HG02571 (cell line): ENCODE data around the gene GNAS-AS1.
"Not testable (repeated sequence)": the region's sequence is repeated elsewhere in the genome, so short reads cannot be mapped to it uniquely, and the experiment has no call there.

Experiments
- ATAC-seq: cut with Tn5 transposase; IDR thresholded peaks from one replicate; pipeline ENCODE4 v1.9.1; 2021; ENCODE audit warnings: mild to moderate bottlenecking, moderate library complexity; ENCODE audit not compliant: unreplicated experiment

Gene GNAS-AS1

GRCh38 chr20:58837717-58838116 is 13.0 kb downstream of the GNAS-AS1 start:
- no peak for ATAC-seq

DNA sequence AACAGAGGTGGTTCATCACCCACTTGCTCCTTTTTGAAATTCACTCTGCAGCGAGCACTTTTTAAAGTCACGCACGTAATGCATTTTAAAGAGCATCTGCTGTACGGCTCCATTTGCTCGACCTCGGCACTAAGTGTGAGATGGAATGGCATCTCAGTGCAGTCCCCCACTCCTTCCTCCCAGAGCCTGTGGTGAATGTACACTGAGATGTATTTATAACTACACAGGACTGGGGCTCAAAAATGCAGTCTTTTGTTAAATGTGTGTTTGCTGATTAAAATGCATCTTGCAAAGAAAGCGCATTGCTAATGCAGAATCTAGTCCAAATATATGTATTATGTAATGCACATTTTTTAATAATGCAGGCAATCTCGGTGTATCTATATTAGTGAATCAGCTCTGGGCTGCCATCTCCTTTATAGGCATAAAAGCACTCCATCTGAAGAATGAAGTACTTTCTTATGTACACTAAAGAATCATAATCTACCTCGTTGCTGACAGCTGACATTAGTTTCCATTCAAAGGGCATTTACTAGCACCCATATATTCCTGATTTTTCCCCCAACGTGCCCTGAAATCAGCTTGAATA is 14.0 kb downstream of the GNAS-AS1 start:
- ATAC-seq, result no peak

- no peak for ATAC-seq
Measured at GRCh38 chr20:58835231-58835630, 15.5 kb downstream of the GNAS-AS1 start.

DNA sequence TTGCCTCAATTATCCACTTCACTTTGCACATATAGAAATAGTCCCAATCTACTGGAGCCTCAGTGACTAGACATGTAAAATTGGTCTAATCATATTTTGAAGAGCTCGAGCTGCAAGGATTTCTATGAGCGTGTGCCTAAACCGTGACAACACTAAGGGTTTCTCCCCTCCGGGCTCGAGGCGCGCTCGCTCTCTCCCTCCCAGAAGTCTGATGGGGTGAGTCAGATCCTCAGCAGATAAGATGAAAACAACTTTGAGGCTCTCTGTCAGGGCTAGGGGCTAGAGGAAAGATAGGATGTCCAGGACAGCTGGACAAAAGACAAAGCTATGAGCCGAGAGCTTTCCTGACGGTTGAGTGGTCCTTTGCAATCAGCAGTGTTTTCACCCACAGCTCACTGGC is 16.8 kb downstream of the GNAS-AS1 start:
- no peak for ATAC-seq

GRCh38 chr20:58832457-58832856 is 18.2 kb downstream of the GNAS-AS1 start:
- ATAC-seq, result no peak

DNA sequence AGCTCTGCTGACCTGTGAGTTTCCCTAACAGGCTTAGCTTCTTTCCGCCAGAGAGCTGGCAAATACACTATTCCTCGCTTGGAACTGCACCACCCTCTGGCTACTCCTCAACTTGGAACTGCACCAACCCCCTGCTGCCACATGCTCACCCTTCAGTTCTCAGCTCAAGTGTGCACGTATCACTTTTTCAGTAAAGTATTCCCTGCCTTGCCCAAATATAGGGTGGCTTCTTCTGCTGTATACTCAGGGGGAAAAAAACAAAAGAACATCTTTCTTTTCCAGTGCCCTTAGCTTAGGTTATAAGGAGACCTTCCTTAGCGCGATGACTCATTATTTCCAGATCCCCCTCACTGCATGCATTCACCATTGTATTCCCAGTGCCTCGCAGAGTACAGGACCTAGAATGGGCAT is 21.2 kb downstream of the GNAS-AS1 start:
- ATAC-seq, result no peak

- ATAC-seq, result not testable (repeated sequence)
Measured at GRCh38 chr20:58828804-58829203, 21.9 kb downstream of the GNAS-AS1 start.

DNA sequence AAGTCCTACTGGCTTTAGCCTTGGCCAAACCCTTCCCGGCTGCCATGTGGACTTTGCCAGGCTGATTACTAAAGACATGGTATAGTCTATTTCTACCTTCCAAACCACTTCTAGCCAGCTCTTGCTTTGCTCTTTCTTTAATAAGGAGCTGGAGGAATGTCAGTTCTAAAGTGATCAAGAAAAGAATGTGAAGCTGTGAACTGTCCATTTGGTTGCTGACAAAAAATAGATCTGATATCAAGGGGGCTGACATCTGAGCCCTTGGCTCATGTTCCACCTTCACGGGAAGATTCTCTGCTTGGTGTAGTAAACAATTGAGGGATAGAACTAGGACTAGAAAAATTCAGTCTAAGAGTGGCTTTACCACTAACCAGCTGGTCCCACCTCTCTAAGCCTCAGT is 22.6 kb downstream of the GNAS-AS1 start:
- ATAC-seq, result no peak

DNA sequence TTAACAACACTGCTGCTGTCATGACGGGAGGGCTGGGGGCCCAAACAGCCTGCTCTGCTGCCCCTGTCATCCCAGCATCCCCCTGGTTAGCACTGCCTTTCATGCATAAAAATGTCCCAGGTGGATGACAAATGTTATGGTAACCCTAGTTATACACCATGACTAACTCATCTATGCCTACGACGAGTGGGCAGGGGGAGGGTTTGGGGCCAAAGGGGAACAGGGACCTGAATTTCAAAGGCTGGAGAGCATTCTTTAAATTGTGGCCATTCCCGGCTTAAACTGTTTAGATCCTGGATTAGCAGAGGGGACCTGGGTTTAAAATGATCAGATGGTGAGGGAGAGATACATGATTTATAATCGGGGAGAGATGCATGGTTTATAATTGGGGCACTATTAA is 24.4 kb downstream of the GNAS-AS1 start:
- no peak for ATAC-seq

GRCh38 chr20:58825450-58825849 is 25.3 kb downstream of the GNAS-AS1 start:
- ATAC-seq, result no peak

DNA sequence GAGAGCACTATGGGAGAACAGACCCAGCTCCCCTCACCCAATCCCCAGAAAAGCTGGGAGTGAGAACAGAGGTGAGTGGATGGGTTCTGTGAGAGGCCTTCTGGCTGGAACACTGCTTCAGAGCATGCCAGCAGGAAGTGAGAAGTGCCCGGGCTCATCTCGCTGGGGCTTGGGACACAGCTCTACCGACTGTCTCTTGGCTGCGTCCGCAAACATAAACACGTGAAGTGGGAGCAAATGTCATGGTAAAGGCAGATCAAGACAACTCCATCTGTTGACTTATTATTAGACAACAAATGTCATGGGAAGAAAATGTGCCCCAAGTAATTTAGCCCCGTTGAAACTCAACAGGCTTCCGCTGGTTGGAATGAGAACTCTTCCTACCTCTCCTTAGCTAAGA is 25.9 kb downstream of the GNAS-AS1 start:
- no peak for ATAC-seq

- ATAC-seq, result no peak
Measured at GRCh38 chr20:58822748-58823730, 27.7 kb downstream of the GNAS-AS1 start.

DNA sequence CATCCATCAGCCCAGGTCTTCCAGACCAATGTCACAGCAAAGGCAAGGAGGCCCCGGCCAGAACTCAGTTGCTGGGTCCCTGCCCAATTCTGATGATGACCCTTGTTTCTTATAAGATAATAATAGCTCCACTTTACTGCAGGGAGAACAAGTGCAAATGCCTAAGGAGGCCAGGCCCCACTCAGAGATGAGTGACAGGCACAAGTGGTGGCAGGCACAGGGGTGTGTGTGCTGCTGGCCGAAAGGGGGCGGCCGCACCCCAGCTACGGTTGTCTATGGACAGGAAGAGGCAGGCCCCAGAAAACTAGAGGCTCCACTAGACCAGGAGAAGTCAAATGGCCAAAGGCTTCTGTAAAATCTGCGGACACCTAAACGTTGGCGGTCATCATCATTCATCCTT is 28.6 kb downstream of the GNAS-AS1 start:
- ATAC-seq, result no peak

DNA sequence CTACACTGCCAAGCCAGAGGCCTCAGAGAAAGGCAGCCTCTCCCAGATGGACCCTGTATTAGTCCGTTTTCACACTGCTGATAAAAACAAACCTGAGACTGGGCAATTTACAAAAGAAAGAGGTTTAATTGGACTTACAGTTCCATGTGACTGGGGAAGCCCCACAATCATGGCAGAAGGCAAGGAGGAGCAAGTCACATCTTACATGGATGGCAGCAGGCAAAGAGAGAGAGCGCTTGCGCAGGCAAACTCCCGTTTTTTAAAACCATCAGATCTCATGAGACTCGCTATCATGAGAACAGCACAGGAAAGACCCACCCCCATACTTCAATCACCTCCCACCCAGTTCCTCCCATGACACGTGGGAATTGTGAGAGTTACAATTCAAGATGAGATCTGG is 30.2 kb downstream of the GNAS-AS1 start:
- ATAC-seq, result not testable (repeated sequence)

DNA sequence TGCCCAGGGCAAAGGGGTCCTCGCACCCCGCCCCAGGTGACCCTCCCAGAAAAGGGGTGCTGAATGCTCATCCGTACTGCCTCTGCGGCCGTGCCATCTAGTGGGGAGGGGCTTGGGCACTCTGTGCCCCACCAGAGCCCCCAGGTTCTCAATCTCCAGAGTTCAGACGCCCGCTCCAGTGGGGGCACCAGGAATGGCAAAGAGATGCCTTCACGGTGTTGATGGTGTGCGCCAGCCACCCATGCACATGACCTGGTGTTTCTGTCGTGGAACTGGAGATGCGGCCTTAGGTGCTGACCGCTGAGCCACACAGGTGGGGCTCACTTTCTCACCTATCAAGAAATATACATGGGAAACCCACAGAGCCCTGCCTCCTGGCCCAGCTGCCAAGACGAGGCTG is 30.8 kb downstream of the GNAS-AS1 start:
- ATAC-seq, result no peak

GRCh38 chr20:58818586-58819285 is 32.0 kb downstream of the GNAS-AS1 start:
- ATAC-seq, result no peak

DNA sequence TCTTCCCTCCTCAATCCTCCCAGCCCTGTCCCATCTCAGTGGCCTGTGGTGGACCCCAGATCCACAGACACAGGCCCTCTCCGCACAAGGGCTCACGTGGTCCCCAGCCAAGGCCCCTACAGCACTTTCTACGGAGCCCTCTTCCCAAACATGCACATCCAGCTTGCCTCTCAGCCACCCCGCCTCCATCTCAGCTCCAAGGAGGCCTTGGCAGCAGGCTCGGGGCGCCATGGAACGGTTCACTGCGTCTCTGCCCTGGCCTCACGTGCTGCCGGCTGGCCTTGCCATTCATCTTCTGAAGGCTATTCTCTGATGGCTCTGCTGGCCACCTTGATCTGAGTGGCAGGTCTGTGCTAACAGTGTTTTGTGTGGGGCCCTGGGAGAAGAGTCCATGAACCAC is 33.0 kb downstream of the GNAS-AS1 start:
- no peak for ATAC-seq

- no peak for ATAC-seq
Measured at GRCh38 chr20:58816957-58817651, 33.6 kb downstream of the GNAS-AS1 start.

DNA sequence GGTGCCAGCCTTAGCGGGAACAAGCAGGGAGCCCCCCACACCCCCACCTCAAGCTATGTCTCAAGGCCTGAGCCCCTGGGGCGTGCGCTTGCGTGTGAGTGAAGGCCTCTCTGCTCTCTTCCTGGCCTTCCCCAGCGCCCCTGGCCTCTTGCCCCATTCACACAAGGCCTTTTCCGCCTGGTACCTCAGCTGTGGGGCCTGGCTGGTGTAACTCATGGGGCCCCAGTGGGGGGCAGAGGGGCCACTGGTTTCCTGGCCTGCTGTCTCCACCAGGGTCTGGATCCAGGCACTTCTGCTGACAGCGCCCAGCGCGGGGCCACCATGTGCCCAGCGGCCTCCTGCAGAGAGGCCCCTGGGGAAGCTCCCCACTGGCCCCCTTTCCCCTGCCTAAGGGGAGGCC is 34.7 kb downstream of the GNAS-AS1 start:
- no peak for ATAC-seq

- ATAC-seq, result no peak
Measured at GRCh38 chr20:58815448-58815847, 35.3 kb downstream of the GNAS-AS1 start.

DNA sequence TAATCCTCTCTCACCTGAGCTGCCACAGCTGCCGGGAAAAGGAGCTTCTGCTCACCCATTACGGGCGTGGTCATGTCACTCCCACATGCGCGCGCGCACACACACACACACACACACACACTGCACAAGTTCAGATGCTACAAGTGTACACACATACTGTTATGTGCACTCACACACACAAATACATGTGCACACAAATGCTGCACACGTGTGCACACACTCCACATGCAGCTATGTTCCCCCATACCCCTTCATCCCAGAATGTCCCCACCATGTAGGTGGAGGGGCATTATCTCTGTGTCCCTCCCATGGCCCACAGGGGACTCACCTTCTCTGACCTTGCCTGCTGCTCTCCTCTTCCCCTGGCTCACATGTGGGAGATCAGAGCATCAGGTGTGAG is 37.3 kb downstream of the GNAS-AS1 start:
- no peak for ATAC-seq
